Measurements from ENCODE around the gene PRAMEF1. TPM values are rescaled to one million over a fixed set of nuclear protein-coding genes. Genes with fewer than 3 reads are reported as not detected.

PRAMEF1 gene
- total and polyA plus RNA-seq, 2 of the 8 experiments (the other 6 are each of a cell fraction or from before 2014, with no cell fraction given): not detected

DNA sequence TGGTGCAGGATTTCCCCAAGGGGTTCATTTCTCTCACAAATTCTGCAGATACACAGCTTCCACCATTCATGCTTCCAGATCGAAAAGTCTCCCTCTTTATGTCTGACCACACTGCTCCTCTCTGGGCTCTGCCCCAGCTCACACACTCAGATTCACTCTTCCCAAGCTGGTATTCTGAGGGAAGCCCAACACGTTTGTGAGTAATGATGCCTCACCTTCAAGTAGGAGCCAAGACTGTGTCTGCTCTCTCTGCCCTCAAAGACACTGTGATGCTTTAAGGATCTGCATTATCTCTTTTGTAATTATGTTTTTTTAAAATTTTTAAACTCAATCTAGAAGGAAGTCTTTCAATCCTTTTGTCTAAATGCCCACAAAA is 20.2 kb downstream of the PRAMEF1 start:
- no peaks in the 10 kb centered on the region for H3K4me1 ChIP-seq (replicated peaks in 1 of 4; ENCODE audit: control insufficient read depth in 3 of 4, insufficient read depth in 4 of 4, low read length in 3 of 4)
- no peak overlapping the region for H4K91ac ChIP-seq (replicated peaks; ENCODE audit: insufficient read length, low read length)
- H3K4ac ChIP-seq (replicated peaks; ENCODE audit: insufficient read length, low read depth, low read length): no peak overlapping the region
- no peak overlapping the region for H4K8ac ChIP-seq (ENCODE audit: extremely low read depth, insufficient read depth, low read length)
- WGBS, 2 experiments (ENCODE audit: extremely low coverage in 1 of 2, insufficient coverage in 1 of 2, insufficient read length in 1 of 2, insufficient replicate concordance in 2 of 2, low coverage in 1 of 2, low lambda C conversion rate in 2 of 2, missing lambda C conversion rate in 1 of 2): 59% methylated on average over 2 of the region's 2 CpGs; no CpG with 5 or more reads in 1 of the 2 experiments
- H3K18ac ChIP-seq (ENCODE audit: extremely low read depth, low read length): no peak overlapping the region
- no peaks in the 10 kb centered on the region for H3K36me3 ChIP-seq (ENCODE audit: control insufficient read depth in 2 of 4, insufficient read depth in 4 of 4, low read length in 3 of 4)
- H2BK5ac ChIP-seq (ENCODE audit: low read depth, low read length): no peak overlapping the region
- no peak overlapping the region for H3K27ac ChIP-seq (ENCODE audit: low read depth, low read length)
- no peak overlapping the region for H3K4me2 ChIP-seq (ENCODE audit: insufficient read depth in 1 of 2, low read depth in 2 of 2, low read length in 2 of 2)
- H3K14ac ChIP-seq (ENCODE audit: insufficient read length): no peak overlapping the region
- H2BK120ac ChIP-seq (replicated peaks; ENCODE audit: low read depth, low read length): no peak overlapping the region
- FAIRE-seq (no peak), DNase-seq (ENCODE audit: low read depth in 1 of 2, low spot score in 2 of 2) (no peak)
- H2AFZ ChIP-seq (ENCODE audit: low read length): no peak overlapping the region
- H3K4me3 ChIP-seq (ENCODE audit: extremely low read depth in 1 of 4, insufficient read depth in 2 of 4, low read depth in 3 of 4, low read length in 4 of 4): no peak overlapping the region
- CTCF ChIA-PET (ENCODE audit: partially characterized antibody): no interaction called here
- H2BK15ac ChIP-seq (ENCODE audit: low read length): no peak overlapping the region
- H2BK12ac ChIP-seq (ENCODE audit: low read depth, low read length): no peak overlapping the region
- no peak overlapping the region for H3K56ac ChIP-seq (replicated peaks; ENCODE audit: insufficient read length, low read depth, low read length)
- H4K20me1 ChIP-seq (replicated peaks in 1 of 2; ENCODE audit: control insufficient read depth in 1 of 2, insufficient read depth in 2 of 2, low read length in 2 of 2): no peaks in the 10 kb centered on the region
- no peak overlapping the region for H2AK5ac ChIP-seq (ENCODE audit: low read depth, low read length)
- H3K27me3 ChIP-seq (replicated peaks in 1 of 4; ENCODE audit: control insufficient read depth in 3 of 4, extremely low read depth in 1 of 4, insufficient read depth in 3 of 4, low read length in 3 of 4): no peaks in the 10 kb centered on the region
- no peak for TF ChIP-seq ATF2 (IDR thresholded peaks at IDR 0.05; ENCODE audit: low read length)
- no peak for TF ChIP-seq RBBP5 (IDR thresholded peaks at IDR 0.05; ENCODE audit: borderline replicate concordance, low read depth, low read length)
- TF ChIP-seq TAF1 (IDR thresholded peaks at IDR 0.05; ENCODE audit: low read depth, low read length): no peak
- H2BK20ac ChIP-seq (ENCODE audit: low read length): no peak overlapping the region
- H3K9ac ChIP-seq (replicated peaks in 1 of 4; ENCODE audit: extremely low read depth in 1 of 4, low read depth in 3 of 4, low read length in 3 of 4): no peak overlapping the region
- H3K79me1 ChIP-seq (ENCODE audit: low read depth, low read length): no peaks in the 10 kb centered on the region
- peaks cover 26 to 57% of the 10 kb centered on the region in 2 experiments for H3K9me3 ChIP-seq (ENCODE audit: insufficient read depth in 2 of 2, low read depth in 1 of 2, low read length in 1 of 2)
- H3K79me2 ChIP-seq (ENCODE audit: control insufficient read depth in 1 of 2, insufficient read depth in 2 of 2, low read length in 2 of 2): no peaks in the 10 kb centered on the region
- no peak overlapping the region for H3K23ac ChIP-seq (ENCODE audit: insufficient read length)
- no peak overlapping the region for H4K5ac ChIP-seq (ENCODE audit: insufficient read length, low read depth, low read length)
- POLR2A ChIA-PET (ENCODE audit: partially characterized antibody): no interaction called here
- H3K23me2 ChIP-seq (ENCODE audit: low read depth, low read length): no peaks in the 10 kb centered on the region
